DMS114 treated with DMSO at 0.1 percent for 48 hours (cell line): ENCODE data around the gene LRRTM3.

Source experiments
- DNase-seq: peaks from one replicate; lab custom pipeline; 2025; ENCODE audit not compliant: unreplicated experiment; lab: John Stamatoyannopoulos, UW

The LRRTM3 gene

DNA sequence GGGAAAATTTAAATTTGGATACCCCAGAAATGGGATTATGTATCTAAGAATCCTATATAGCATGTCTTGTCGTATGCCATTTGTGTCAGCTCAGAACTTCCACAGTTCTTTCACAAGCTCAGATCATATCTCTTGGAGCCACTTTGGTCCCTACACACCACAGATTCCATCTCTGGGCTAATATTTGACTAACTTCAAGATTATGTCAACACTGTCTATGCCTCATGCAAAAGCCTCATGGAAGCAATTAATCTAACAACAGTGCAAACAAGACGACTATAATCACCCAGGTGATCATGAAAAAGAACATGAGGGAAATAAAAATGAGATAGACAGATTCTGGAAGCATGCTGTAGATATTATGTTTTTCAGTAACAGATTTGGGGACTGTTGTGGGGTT, 189.1 kb downstream of the LRRTM3 start:
- no peak for DNase-seq

DNA sequence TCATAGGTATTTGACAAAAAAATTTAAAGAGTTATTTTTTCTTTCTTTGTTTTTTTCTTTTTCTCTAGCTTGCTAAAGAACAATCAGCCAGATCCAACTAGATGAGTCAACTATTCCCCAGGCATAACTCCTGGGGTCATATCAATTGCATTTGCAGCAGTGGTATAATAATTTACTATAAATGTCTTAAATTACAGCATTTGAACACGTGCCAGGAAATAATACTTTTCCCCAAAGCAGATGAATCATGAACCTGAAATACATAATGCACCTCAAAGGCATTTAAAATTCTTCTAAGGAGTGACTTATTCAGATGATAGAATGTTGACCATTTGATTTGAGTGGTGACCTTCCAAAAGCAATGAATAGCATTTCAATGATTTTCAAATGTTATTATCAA, 190.1 kb downstream of the LRRTM3 start:
- DNase-seq, result no peak

DNA sequence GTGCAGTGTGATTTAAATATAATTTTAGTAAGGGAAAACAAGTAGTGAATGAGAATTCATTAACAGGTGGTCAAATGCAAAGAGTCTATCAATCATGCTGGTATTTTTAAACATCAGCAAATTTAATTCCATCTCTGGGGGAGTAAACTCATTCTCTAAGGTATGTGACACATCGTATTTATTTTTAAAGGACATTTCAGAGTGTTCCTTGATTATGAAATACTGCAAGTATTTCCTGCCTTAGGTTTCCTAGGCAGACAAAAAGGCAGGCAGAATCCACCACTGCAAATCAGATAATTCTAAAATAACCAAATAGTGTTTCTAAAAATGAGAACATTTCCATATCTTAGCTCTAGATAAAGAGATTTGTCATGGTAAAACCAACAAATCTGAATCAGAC, 193.8 kb downstream of the LRRTM3 start:
- no peak for DNase-seq

DNA sequence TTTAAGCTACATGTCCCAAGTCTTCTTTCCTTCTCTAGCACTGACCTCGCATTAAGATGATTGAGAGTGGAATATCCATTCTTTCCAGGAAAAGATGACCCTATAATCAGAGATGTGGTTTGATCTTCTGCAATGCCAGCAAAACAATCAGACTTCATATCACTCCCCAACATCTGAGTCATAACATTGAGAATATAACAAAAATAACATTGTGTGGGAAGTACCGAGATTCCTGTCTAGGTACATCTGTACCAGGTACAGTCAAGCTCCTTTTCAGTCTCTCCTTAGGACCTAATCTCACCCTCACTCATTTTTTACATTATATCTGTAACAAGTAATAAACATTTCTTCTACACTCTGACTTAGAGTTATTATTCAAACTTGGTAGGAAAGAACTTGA, 201.6 kb downstream of the LRRTM3 start:
- DNase-seq, result no peak

DNA sequence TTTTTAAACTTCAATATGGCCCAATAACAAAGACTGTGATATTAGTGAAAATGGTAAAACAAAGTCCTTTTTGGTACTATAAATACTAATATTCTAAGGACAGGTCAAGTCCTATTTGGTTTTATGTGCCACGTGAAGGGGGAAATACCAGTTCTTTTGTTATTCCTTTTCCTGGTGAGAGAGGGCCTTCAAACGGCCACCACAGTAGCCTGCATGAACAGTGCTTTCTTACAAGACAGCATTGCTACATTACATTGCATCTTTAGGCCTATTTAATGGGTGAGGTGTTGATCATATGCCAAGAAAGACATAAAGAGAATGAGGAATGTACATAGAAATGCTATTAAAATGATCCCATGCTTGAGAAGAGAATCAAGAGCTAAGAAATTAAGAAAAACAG, 214.8 kb downstream of the LRRTM3 start:
- DNase-seq, result no peak

DNA sequence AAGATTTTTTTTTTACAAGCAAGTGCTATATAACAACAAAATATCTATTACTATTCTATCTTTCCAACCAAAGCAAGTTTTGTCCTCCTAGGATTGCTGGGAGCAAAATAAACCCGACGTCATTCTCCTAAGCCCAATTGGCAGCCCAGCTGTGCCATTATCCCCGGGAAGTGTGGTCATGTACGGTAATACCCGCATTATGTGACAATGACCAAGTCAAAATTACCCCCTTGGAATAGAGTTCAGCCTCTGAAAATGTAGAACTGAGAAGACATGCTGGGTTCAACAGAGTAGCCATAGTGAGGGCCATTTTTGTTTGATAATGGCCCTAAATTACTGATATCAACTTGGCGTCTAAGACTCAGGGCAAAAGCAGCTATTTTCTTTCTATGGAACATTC, 215.5 kb downstream of the LRRTM3 start:
- DNase-seq, result no peak

DNA sequence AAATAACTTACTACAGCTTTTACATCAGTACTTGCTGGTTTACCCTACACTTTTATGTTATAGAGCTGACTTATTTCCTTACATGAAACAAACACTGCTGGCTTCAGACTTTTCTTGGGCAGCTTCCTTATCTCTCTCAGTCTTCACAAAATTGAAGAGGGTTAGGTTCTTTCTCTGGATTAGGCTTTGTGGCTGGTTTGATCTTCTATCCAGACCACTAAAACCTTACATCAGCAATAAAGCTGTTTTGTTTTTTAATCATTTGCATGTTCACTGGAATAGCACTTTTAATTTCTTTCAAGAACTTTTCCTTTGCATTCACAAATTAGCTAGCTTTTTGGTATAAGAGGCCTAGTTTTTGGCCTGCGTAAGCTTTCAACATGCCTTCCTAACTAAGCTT, 218.7 kb downstream of the LRRTM3 start:
- no peak for DNase-seq
